GM20431 (cell line): Measurements from ENCODE around the gene HEXIM1.

Experiments used
- in situ Hi-C: fragments of 300-500 bp; cut with MseI, MboI; formaldehyde crosslinking; loops from one replicate; pipeline ENCODE4 v1.15.0; 2020; ENCODE audit warnings: low sequenced_read_pairs; ENCODE audit not compliant: unreplicated experiment

Gene HEXIM1

GRCh38 chr17:45148183-45149036 lies at the start of gene HEXIM1:
HEXIM1 (plus strand) TSS chr17:45148475; CDS start chr17:45149191, 716 bp downstream.
- in situ Hi-C loops = no loop called here

GRCh38 chr17:45098869-45099616 lies 49.2 kb upstream of the HEXIM1 start:
- in situ Hi-C loops = no loop called here

GRCh38 chr17:45101546-45101882 lies 46.8 kb upstream of the HEXIM1 start:
- in situ Hi-C loops = loop anchor here (25.0 kb wide), 1 partner anchor 189 kb away; the partner anchor contains the start of gene GFAP

- in situ Hi-C loops = loop anchor here (25.0 kb wide), 1 partner anchor 190 kb away; the partner anchor contains the start of gene GFAP
These were observed 46.1 kb upstream of the HEXIM1 start for GRCh38 chr17:45101883-45102811.

DNA sequence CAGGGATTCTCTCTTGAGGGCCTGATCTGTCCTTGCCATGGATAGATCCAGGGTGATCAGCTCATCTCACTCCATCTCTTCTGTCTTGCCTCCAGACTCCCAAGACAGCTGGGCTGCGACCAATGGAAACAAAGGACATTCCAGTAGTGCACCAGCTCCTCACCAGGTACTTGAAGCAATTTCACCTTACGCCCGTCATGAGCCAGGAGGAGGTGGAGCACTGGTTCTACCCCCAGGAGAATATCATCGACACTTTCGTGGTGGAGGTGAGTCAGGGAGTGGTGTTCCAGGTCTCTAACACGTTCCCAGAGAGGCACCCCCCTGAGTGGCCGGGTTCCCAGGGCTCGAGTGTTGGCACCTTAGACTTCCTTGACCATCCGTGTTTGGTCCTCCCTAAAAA lies 45.4 kb upstream of the HEXIM1 start:
- in situ Hi-C loops = loop anchor here (25.0 kb wide), 1 partner anchor 191 kb away; the partner anchor contains the start of gene GFAP

- in situ Hi-C loops = loop anchor here (25.0 kb wide), 1 partner anchor 191 kb away; the partner anchor contains the start of gene GFAP
These were observed 44.9 kb upstream of the HEXIM1 start for GRCh38 chr17:45103269-45103795.

DNA sequence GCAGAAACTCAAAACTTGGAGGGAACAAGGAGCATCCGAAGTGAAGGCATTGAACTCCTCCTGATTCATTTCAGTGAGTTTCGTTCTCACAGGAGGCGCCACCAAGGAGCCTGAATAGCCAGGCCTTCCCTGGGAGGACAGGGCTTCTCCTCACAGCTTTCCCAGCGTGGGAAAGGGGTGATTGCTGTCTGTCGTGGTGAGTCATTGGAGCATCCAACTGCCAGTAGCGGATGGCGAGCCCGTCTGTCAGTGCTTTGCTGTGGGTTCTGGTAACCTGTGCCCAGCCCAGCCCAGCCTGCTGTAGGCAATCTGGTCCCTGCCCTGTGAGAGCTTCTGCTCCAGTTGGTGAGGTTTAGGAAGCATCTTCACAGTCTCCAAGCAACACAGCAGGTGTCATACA lies 44.2 kb upstream of the HEXIM1 start:
- in situ Hi-C loops = loop anchor here (25.0 kb wide), 1 partner anchor 192 kb away; the partner anchor contains the start of gene GFAP

DNA sequence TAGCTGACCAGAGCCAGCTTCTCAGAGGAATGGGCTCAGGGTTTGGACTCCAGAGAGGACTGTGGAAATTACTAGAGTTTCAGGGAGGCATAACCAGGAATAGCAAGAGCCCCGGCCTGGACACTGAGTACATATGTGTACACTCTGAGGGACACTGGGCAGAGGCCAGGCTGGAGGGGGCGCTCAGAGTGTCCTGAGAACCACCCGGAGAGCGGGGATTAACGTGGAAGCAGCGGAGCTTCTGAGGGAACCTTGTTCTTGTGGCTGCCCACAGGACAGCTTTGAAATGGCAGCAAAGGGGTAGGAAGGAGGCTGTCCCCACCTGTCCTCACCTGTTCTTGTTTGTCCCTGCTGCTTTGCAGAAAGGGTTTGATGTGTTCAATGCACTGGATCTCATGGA lies 43.8 kb upstream of the HEXIM1 start:
- in situ Hi-C loops = loop anchor here (25.0 kb wide), 1 partner anchor 192 kb away; the partner anchor contains the start of gene GFAP

DNA sequence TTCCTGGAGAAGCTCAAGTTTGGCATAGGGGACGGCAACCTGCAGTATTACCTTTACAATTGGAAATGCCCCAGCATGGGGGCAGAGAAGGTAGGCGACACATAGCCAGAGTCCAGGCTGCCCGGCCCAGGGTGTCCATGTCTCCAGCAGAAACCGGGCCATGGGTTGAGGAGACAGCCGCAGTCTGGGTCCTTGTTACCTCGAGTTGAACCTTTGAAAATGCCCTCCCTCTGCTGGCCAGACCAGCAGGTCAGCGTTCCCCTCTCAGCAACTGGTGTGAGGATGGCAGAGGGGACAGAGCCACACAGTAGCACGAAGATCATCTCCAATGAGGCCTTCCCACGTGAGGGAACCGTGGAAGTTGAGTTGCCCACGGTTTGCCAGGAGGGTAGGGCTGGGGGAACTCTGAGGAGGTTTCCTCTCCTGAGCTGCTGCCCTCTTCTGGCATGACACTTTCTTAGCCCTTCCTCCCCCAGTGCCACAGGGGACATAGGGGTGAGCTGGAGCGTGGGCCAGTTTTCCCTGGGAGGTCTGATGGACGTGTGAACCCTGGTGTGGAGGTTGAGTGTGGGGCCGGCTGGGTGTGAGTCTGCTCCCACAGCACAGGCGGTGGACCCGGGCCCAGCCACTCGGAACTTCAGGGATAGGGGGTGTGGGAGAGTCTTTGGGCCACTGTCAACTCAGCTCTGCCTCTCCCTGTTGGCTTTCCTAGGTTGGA lies 43.2 kb upstream of the HEXIM1 start:
- in situ Hi-C loops = loop anchor here (25.0 kb wide), 1 partner anchor 193 kb away; the partner anchor contains the start of gene GFAP

DNA sequence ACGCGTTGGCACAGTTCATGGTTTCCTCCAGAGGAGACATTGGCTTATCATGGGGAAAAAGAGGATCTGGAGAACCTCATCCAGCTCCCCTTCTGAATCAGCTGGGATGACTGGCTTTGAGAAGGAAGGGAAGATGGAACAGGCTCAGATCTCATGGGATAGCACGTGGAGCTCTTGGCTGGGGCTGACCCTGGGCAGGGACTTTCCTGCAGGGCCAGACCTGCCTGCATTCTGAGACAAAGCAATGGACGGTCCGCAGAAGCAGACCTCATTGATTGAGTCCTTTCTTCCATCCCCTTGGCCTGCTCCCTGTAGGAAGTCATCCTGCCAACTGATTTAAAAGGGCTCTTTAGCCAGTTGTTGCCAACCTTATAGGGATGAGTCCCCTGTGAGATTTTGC lies 42.2 kb upstream of the HEXIM1 start:
- in situ Hi-C loops = loop anchor here (25.0 kb wide), 1 partner anchor 194 kb away; the partner anchor contains the start of gene GFAP

DNA sequence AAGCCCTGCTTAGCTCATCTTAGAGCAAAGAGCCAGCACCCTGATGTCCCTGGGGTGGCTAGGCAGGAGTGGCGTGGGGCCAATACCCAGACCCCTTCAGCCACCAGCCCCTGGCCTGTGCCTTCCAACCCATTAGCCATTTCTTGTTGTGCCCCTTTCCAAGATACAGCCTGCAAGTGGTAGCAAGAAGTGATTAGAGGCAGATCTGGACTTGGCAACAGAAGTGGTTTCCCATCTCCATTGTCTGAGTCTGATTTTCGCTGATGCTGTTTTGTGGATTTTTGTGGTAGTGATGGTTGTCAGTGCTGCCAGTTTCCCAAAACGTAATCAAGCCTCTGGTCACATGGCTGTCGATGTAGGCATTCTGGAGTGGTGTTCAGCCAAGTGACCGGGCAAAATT lies 41.7 kb upstream of the HEXIM1 start:
- in situ Hi-C loops = loop anchor here (25.0 kb wide), 1 partner anchor 194 kb away; the partner anchor contains the start of gene GFAP

- in situ Hi-C loops = loop anchor here (25.0 kb wide), 1 partner anchor 195 kb away; the partner anchor contains the start of gene GFAP
These were observed 40.8 kb upstream of the HEXIM1 start for GRCh38 chr17:45107293-45108010.

GRCh38 chr17:45108051-45108450 lies 40.2 kb upstream of the HEXIM1 start:
- in situ Hi-C loops = loop anchor here (25.0 kb wide), 1 partner anchor 196 kb away; the partner anchor contains the start of gene GFAP

DNA sequence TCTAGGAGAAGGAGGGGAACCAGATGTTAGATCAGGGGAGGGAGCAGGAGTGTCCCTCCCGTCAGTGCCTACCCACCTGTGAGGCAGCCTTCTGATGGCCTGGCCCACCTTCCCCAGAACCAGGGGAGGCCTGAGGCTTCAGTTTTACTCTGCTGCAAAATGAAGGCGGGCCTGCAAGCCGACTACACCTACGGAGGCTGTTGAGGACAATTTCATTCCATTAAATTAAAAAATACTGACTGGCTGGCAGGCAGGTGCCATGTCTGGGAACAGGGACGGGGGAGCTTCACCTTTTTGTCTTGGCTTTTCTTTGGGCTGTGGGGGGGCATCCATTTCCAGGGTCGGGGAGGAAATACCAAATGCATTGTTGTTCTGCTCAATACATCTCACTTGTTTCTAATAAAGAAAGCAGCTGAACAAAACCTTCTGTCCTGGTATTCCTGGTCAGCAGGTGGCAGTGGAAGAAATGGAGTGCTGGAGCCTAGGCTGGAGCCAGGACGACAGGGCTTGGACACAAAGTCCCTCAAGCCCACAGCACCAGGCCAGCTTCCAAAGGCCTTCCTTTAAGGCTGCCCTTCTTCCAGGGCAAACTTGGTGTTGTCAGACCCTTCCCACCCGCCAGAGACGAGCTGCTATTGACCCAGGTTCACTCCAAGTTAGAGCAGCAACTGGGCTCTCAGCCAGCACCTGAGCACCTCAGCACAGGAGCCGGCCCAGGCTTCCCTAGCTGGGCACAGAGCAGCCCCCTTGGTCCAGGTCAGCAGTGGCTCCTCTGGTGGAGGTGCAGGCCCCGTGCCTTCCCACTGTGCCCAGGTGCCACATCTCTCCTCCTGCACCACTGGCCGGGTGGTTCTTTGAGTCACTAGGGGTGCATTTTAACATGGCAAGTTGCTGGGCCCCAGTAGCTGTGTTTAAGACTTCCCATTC lies 39.4 kb upstream of the HEXIM1 start:
- in situ Hi-C loops = loop anchor here (25.0 kb wide), 1 partner anchor 197 kb away; the partner anchor contains the start of gene GFAP

DNA sequence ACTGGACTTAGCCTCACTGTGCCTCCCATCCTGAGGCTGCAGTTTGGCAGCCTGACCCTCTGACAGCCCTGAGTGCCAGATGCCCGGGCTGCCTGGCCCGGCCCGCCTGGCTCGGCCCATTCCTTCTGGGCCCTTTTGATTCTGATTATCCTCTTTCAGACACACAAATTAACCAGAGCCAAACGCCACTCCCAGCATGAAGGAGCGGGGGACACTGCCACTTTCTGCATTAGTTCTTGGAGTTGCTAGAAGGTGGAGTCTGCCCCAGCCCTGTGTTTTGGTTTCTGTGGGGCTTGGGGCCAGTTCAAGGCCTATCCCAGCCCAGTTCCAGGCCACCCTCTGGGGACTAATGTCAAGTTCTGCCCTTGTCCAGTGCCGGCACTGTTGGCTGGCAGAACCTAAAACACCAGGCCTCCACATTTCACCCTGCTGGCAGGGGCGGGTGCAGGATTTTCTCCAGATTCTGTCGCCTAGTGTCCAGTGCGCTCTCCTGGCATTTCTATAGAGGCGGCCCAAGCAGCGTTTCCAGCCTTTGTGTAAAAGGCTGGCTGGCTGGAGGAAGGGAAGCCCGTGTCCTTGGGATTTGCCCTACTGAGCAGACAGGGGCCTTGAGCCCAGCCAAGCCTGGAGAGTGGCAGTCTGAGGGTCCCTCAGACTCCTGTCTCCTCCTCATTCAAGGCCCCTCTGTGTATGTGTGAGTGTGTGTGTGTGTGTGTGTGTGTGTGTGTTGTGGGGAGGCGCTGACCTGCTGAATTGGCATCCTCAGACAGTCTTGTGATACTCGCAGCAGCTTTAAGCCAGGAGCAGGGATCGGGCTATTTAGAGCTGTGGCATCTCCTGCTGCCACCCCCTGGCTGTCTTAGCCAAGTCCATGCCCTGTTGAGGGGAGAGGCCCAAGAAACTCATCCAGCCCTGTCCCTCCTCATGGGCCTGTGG lies 37.3 kb upstream of the HEXIM1 start:
- in situ Hi-C loops = loop anchor here (25.0 kb wide), 1 partner anchor 199 kb away; the partner anchor contains the start of gene GFAP

- in situ Hi-C loops = loop anchor here (25.0 kb wide), 1 partner anchor 200 kb away; the partner anchor contains the start of gene GFAP
These were observed 36.4 kb upstream of the HEXIM1 start for GRCh38 chr17:45111850-45112249.
